Neuronal stem cell (in vitro differentiated cells): ENCODE data around the gene SLC6A13.

Experiments used
- DNase-seq: peaks from one replicate; pipeline ENCODE4 v3.0.0-alpha.2; 2013; ENCODE audit warnings: low spot score
- H2AFZ ChIP-seq: one replicate; pipeline ENCODE4 v1.6.1; 2013; ENCODE audit warnings: mild to moderate bottlenecking, low read length, inconsistent platforms
- H2AK5ac ChIP-seq: 2 replicates; pipeline ENCODE4 v1.6.1; 2013; ENCODE audit warnings: low read depth, mild to moderate bottlenecking, inconsistent platforms, low read length, moderate library complexity, mixed read lengths
- H2BK120ac ChIP-seq: 2 replicates; pipeline ENCODE4 v1.6.1; 2013; ENCODE audit warnings: low read depth, mild to moderate bottlenecking, inconsistent platforms, low read length, moderate library complexity, mixed read lengths
- H2BK12ac ChIP-seq: one replicate; pipeline ENCODE4 v1.6.1; 2013; ENCODE audit warnings: low read length, inconsistent platforms
- H2BK15ac ChIP-seq: 2 replicates; pipeline ENCODE4 v1.6.1; 2013; ENCODE audit warnings: mild to moderate bottlenecking, low read length, inconsistent platforms, mixed read lengths
- H2BK5ac ChIP-seq: one replicate; pipeline ENCODE4 v1.6.1; 2013; ENCODE audit warnings: inconsistent platforms, mild to moderate bottlenecking, low read length, moderate library complexity
- H3K14ac ChIP-seq: one replicate; pipeline ENCODE4 v1.6.1; 2013; ENCODE audit warnings: low read length, inconsistent platforms
- H3K18ac ChIP-seq: 2 replicates; pipeline ENCODE4 v1.6.1; 2013; ENCODE audit warnings: low read length, inconsistent platforms
- H3K23ac ChIP-seq: 2 replicates; pipeline ENCODE4 v1.6.1; 2013; ENCODE audit warnings: low read depth, mild to moderate bottlenecking, mixed read lengths, low read length, inconsistent platforms; ENCODE audit not compliant: poor library complexity
- H3K27ac ChIP-seq: replicated peaks from 3 replicates; pipeline ENCODE4 v1.5.1; 2013; ENCODE audit warnings: low read length, inconsistent platforms
- H3K27me3 ChIP-seq, 3 experiments: 2 replicates each; pipeline ENCODE4 v1.6.1; 2013; ENCODE audit warnings: low read length in 3 of 3, mild to moderate bottlenecking in 2 of 3, inconsistent platforms in 1 of 3, low read depth in 1 of 3, mixed read lengths in 1 of 3, moderate library complexity in 1 of 3; ENCODE audit not compliant: control insufficient read depth in 3 of 3, insufficient read depth in 3 of 3
- H3K36me3 ChIP-seq, 2 donors: replicated peaks in 1 of 2; 2 replicates each; pipeline ENCODE4 v1.6.1; 2013; ENCODE audit warnings: low read length in 2 of 2; ENCODE audit not compliant: control insufficient read depth in 2 of 2, insufficient read depth in 2 of 2
- H3K4ac ChIP-seq: 2 replicates; pipeline ENCODE4 v1.6.1; 2013; ENCODE audit warnings: inconsistent platforms, mild to moderate bottlenecking, low read length, moderate library complexity
- H3K4me1 ChIP-seq, 2 donors: 1 replicate in 1 of 2; 2 replicates in 1 of 2; pipeline ENCODE4 v1.6.1; 2013; ENCODE audit warnings: low read length in 2 of 2, low read depth in 1 of 2; ENCODE audit not compliant: control insufficient read depth in 2 of 2, insufficient read depth in 1 of 2
- H3K4me2 ChIP-seq: one replicate; pipeline ENCODE4 v1.6.1; 2013; ENCODE audit warnings: mild to moderate bottlenecking, low read length, inconsistent platforms; ENCODE audit not compliant: insufficient read depth, poor library complexity, severe bottlenecking
- H3K4me3 ChIP-seq, 2 donors: 2 replicates each; pipeline ENCODE4 v1.5.1; 2013; ENCODE audit warnings: low read length in 2 of 2, mild to moderate bottlenecking in 2 of 2, inconsistent platforms in 1 of 2, moderate library complexity in 1 of 2
- H3K79me1 ChIP-seq: one replicate; pipeline ENCODE4 v1.6.1; 2013; ENCODE audit warnings: low read depth, mild to moderate bottlenecking, inconsistent platforms, low read length, moderate library complexity
- H3K9ac ChIP-seq: one replicate; pipeline ENCODE4 v1.6.1; 2013; ENCODE audit warnings: mild to moderate bottlenecking, low read depth, low read length, inconsistent platforms; ENCODE audit not compliant: poor library complexity
- H3K9me3 ChIP-seq, 2 donors: replicated peaks in 1 of 2; 2 replicates each; pipeline versions ENCODE3 to v1.6.1; 2013; ENCODE audit warnings: low read length in 2 of 2, mild to moderate bottlenecking in 2 of 2, inconsistent platforms in 1 of 2, low read depth in 1 of 2, mixed read lengths in 1 of 2, moderate library complexity in 1 of 2; ENCODE audit not compliant: control insufficient read depth in 2 of 2, insufficient read depth in 1 of 2
- H4K8ac ChIP-seq: one replicate; pipeline ENCODE4 v1.6.1; 2013; ENCODE audit warnings: low read depth, mild to moderate bottlenecking, inconsistent platforms, low read length, moderate library complexity
- H4K91ac ChIP-seq: one replicate; pipeline ENCODE4 v1.6.1; 2013; ENCODE audit warnings: low read length, low read depth, mild to moderate bottlenecking, inconsistent platforms; ENCODE audit not compliant: poor library complexity
- WGBS, 2 donors: extraction: QIAGEN DNeasy Blood & Tissue Kit; methylation state at CpG; one replicate each; pipeline ENCODE4 v1.1.7; 2013; ENCODE audit warnings: missing lambda C conversion rate in 2 of 2, mixed read lengths in 1 of 2; ENCODE audit not compliant: insufficient read length in 2 of 2, insufficient replicate concordance in 1 of 2; ENCODE audit errors: extremely low coverage in 2 of 2; 5-methylcytosine and 5-hydroxymethylcytosine counted together

The SLC6A13 gene

DNA sequence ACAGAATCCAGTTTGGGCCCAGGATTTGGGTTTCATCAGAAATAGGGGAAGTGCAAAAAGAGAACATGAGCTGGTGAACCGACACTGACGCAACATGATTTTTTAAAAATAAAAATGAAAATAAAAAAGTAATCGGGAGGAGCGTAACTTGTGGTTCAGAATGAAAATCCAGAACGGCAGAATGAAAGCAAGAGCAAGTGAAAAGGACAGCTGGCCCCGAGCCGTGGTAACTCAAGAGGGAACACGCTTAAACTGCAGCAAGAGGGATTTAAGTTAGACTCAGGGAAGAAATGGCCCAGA lies 50.3 kb downstream of the SLC6A13 start:
- H3K27me3 ChIP-seq, result peaks cover 0 to 71% (median 0%) of the 10 kb centered on the region in 3 experiments
- peak overlapping the region; percentile 51 for H3K18ac ChIP-seq
- no peaks in the 10 kb centered on the region for H3K79me1 ChIP-seq
- no peaks in the 10 kb centered on the region for H3K36me3 ChIP-seq
- 100% methylated on average over 2 of the region's 8 CpGs; no CpG with 5 or more reads in 1 of the 2 donors for WGBS, 2 donors
- H3K4me3 ChIP-seq, result no peak overlapping the region
- H3K4me1 ChIP-seq, result peaks cover 6 to 22% of the 10 kb centered on the region in 2 donors
- H3K27ac ChIP-seq, result no peak overlapping the region
- no peak overlapping the region for H2BK15ac ChIP-seq
- H2AFZ ChIP-seq, result no peak overlapping the region
- H2BK120ac ChIP-seq, result no peak overlapping the region
- H2BK12ac ChIP-seq, result no peak overlapping the region
- H3K14ac ChIP-seq, result no peak overlapping the region
- H3K4ac ChIP-seq, result no peak overlapping the region
- H2BK5ac ChIP-seq, result no peak overlapping the region
- no peak overlapping the region for H4K8ac ChIP-seq
- no peak for DNase-seq
- no peak overlapping the region for H4K91ac ChIP-seq
- H3K9me3 ChIP-seq, result no peaks in the 10 kb centered on the region
- H3K23ac ChIP-seq, result no peak overlapping the region
- no peak overlapping the region for H3K9ac ChIP-seq
- no peak overlapping the region for H3K4me2 ChIP-seq
- no peak overlapping the region for H2AK5ac ChIP-seq

DNA sequence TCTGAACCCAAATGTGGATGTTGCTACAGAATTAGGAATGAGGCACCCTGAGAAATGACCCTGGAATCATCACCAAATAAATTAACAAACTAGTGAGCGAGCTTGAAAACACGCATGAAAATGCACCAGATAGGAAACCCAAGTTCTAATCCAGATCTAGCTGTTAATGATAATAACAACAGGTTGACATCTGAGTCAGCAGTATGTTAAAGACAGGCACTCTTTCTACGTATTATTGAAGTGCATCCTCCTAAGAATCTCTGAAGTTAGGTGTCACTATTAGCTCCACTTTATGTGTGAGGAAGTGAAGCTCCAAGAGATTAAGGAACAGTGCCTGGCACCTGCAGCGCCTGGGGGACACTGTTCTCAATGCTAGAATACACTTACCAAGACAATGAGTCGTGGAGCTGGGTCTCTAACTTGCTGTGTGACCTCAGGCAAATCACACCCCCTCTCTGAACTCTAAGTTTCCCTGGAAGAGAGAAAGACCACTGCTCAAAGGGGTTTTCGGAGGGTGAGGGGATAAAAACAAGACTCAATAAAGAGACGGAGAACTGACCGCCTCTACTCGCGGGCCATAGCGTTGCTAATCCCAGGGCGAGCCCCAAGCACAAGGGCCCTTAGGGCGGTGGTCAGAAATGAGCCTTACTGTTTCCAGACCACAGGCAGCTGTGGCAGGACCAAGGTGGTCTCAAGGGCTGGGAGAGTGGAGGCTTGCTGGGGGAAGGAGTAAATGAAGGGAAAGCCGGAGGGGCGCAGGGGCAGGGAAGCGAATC lies 50.8 kb downstream of the SLC6A13 start:
- no peak overlapping the region for H3K4me2 ChIP-seq
- no peak overlapping the region for H3K27ac ChIP-seq
- H3K4ac ChIP-seq, result no peak overlapping the region
- peak overlapping the region; percentile 51 for H3K18ac ChIP-seq
- H2BK120ac ChIP-seq, result no peak overlapping the region
- H2BK5ac ChIP-seq, result no peak overlapping the region
- no peak overlapping the region for H2AK5ac ChIP-seq
- H2BK12ac ChIP-seq, result no peak overlapping the region
- H3K9me3 ChIP-seq, result no peaks in the 10 kb centered on the region
- no CpG with 5 or more reads among the region's 16 CpGs for whole genome bisulfite sequencing, 2 donors
- H3K36me3 ChIP-seq, result no peaks in the 10 kb centered on the region
- H4K91ac ChIP-seq, result no peak overlapping the region
- H3K23ac ChIP-seq, result no peak overlapping the region
- no peak overlapping the region for H2BK15ac ChIP-seq
- H3K14ac ChIP-seq, result peak overlapping the region; percentile 15
- peaks cover 6 to 22% of the 10 kb centered on the region in 2 donors for H3K4me1 ChIP-seq
- no peak overlapping the region for H3K4me3 ChIP-seq
- no peak for DNase-seq
- H3K9ac ChIP-seq, result no peak overlapping the region
- H3K79me1 ChIP-seq, result no peaks in the 10 kb centered on the region
- no peak overlapping the region for H4K8ac ChIP-seq
- H3K27me3 ChIP-seq, result peaks cover 0 to 73% (median 0%) of the 10 kb centered on the region in 3 experiments
- no peak overlapping the region for H2AFZ ChIP-seq

DNA sequence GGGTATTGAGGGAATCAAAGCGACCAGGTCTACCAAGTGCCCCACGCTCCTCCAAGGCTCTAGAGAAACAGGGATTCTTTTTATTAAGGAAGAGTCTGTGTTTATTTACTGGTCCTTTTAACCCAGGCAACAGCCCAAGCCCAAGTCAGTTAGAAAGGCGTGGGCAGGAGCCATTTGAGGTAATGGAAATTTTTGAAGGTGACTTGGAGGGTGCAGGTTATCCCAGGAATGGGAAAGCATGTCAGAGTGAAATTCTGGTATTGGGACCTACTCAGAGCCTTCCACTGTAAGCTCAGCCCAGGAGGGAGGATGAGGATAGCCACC lies 51.5 kb downstream of the SLC6A13 start:
- DNase-seq, result no peak
- H3K36me3 ChIP-seq, result no peaks in the 10 kb centered on the region
- H3K14ac ChIP-seq, result no peak overlapping the region
- peaks cover 0 to 80% (median 0%) of the 10 kb centered on the region in 3 experiments for H3K27me3 ChIP-seq
- no peak overlapping the region for H3K9ac ChIP-seq
- H3K23ac ChIP-seq, result no peak overlapping the region
- no peak overlapping the region for H3K4ac ChIP-seq
- no peak overlapping the region for H2AK5ac ChIP-seq
- no peaks in the 10 kb centered on the region for H3K79me1 ChIP-seq
- H2BK120ac ChIP-seq, result no peak overlapping the region
- no peak overlapping the region for H3K4me2 ChIP-seq
- no peak overlapping the region for H3K27ac ChIP-seq
- no CpG with 5 or more reads among the region's 3 CpGs for WGBS, 2 donors
- no peak overlapping the region for H4K91ac ChIP-seq
- H3K9me3 ChIP-seq, result no peaks in the 10 kb centered on the region
- peaks cover 6 to 22% of the 10 kb centered on the region in 2 donors for H3K4me1 ChIP-seq
- H2BK15ac ChIP-seq, result no peak overlapping the region
- no peak overlapping the region for H2BK12ac ChIP-seq
- H2AFZ ChIP-seq, result no peak overlapping the region
- H3K4me3 ChIP-seq, result no peak overlapping the region
- H2BK5ac ChIP-seq, result no peak overlapping the region
- no peak overlapping the region for H3K18ac ChIP-seq
- H4K8ac ChIP-seq, result no peak overlapping the region

DNA sequence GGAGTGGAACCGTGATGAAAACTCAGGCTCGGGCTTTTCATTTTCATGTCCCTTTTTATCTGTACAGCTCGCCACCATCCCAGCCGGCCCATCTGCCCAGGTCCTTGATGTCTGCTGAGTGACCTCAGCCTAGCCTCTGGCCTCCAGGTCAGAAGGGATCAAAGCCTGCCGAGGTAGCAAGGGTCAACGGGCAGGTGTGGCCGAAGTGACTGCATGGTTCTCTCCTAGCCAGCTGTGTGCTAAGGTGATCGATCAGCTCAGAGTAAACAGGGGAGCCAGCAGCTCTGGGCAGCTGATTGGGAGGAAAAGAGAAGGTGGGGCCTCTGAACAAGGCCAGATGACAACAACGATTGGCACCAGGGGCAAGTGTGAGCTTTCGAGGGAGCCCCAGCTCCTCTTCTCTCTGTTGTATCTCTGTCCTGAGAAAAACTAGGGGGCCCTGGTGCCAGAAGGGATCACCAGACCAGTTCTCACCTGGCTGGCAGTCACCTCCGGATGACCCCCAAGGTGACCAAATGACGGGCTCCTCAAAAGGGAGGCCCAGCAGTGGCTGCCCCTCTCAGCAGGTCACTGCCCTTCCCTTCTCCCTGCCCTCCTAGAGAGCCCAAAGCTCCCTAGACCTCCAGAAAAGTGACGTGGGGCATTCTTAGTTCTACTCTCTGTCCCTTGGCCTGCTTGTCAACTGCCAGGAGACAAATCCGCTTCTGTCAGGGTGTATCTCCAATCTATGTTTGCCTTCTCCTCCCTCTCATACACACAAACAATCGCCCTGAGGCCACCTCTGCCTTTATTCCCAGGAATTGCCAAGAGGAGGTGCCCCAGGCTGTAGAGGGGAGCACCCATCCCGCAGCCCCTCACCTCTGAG lies 52.1 kb downstream of the SLC6A13 start:
- Histone ChIP-seq H3K27me3 (peaks cover 0 to 83% (median 0%) of the 10 kb centered on the region in 3 experiments), H2BK120ac (no peak overlapping the region), H3K23ac (no peak overlapping the region), H3K4me3 (no peak overlapping the region), H3K9ac (no peak overlapping the region), H4K91ac (no peak overlapping the region), H3K18ac (peak overlapping the region; percentile 6), H4K8ac (no peak overlapping the region), H3K4me2 (no peak overlapping the region), H2BK5ac (no peak overlapping the region), H2AFZ (no peak overlapping the region), H2BK15ac (no peak overlapping the region), H2BK12ac (no peak overlapping the region), H3K9me3 (no peaks in the 10 kb centered on the region), H2AK5ac (peak overlapping the region; percentile 40), H3K79me1 (no peaks in the 10 kb centered on the region), H3K36me3 (no peaks in the 10 kb centered on the region), H3K4me1 (peaks cover 6 to 22% of the 10 kb centered on the region in 2 donors), H3K27ac (no peak overlapping the region), H3K4ac (no peak overlapping the region), H3K14ac (no peak overlapping the region)
- WGBS, 2 donors, result no CpG with 5 or more reads among the region's 16 CpGs
- DNase-seq, result no peak
